ENCODE data around the gene IGF2.

Gene IGF2

DNA sequence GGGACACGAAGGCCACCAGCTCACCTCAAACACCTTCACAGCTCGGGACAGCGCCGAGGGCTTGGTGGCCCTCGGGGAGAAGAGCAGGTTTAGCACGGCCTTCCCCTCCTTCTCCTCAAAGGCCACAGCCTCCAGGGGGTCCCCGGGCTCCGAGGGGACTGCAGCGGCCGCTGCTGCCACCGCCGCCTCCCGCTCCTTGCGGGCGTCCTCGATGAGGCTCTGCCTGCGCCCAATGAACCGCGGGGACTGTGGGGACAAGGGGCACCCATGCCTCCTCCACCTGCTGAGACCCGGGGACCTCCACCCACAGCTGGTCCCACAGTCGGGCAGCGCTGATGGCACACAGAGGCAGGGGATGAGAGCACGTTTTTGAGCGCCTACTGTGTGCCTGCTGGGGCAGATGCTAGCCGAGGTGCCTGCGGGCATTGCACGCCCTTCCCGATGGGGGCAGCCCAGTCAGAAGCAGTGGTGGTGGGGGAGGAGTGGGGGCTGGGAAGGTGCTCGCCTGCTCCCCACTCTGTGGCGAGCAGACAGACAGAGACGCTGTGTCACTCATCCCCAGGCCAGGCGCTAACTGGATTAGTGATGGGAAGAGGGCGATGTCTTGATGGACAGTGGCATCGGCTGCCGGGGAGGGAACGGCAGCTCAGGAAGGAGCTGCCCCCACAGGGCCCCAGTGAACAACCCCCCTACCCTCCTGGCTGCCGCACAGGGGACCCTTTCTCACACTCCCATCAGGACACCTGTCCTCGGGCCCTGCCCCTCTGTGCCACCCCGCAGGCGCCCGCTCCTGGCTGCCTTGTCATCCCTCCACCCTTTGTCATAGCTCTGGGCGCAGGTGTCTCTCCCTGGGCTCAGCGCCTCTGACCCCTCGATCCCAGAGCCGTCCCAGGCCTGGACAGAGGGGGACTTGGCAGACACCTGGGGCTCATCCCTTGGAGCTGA is 30.7 kb upstream of the IGF2 start:
- DNase-seq (ENCODE audit: low read depth), result no peak

DNA sequence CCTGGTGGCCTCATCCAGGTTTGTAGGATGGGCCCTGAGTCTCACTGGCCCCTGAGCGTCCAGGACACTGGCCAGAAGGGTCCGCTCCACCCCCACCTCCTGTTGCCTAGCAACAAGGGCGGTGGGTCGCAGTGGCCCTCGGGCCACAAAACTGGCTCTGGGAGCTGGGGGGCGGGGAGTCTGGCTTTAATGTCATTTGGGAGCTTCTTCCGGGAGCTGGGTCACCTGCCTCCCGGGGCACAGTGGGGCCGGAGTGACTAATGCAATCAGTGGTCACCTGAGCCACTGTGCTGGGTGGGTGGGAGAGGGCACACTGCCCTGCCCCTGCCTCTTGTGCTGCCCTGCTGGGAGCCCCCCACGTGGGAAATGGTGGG is 29.8 kb upstream of the IGF2 start:
- no peak for DNase-seq (ENCODE audit: low read depth)

- no peak for DNase-seq (ENCODE audit: low read depth)
These were observed 29.3 kb upstream of the IGF2 start for GRCh38 chr11:2168286-2169004.

GRCh38 chr11:2167141-2168045 is 28.2 kb upstream of the IGF2 start:
- DNase-seq (ENCODE audit: low read depth), result no peak

DNA sequence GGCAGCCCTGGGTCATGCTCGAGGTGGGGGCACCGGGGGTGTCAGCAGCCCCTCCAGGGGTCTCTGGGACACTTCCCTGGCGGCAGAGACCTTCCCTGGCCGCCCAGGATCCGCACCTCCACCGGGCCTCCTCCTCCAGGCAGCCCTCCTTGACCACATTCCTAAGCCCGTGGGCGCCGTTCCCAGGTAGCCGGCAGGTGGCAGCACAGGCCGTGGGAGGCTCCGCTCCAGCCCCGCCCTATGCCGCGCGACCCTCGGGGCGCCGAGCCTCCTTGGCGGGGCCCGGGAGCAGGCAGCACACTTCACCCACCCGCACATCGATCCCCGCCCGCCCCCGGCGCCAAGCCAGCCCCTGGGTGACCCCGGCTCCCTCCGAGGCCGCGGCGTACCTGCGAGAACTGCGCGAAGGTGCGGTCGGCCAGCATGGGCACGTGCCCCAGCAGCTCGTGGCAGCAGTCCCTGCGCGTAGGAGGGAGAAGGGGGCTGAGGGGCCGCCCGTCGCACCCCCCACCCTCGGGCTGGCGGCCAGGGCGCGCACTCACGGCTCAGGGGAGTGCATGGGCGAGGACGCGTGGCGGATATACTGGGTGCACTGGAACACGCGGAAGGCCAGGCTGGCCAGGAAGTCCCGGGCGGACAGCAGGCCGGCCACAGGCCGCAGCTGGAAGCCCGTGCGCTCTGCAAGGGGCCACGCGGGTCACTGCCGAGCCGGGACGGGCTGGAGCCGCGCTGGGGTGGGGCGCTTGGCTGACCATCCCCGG is 27.1 kb upstream of the IGF2 start:
- no peak for DNase-seq (ENCODE audit: low read depth)

DNA sequence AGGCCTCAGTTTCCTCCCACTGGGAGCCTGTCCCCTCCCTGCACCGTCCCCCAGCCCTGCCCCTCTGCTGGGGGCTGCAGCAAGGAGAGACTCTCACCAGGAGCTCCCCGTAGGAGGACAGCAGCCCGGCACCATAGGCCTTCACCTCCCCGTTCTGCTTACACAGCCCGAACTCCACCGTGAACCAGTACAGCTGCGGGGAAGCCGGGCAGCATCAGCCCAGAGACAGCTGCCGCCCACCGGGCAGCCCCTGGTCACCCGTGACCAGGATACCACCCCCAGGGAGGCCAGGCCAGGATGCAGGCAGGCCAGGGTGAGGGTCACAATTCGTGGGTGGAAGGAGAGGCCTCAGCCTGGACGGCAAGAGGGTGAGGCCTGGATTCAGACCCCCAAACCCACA is 26.4 kb upstream of the IGF2 start:
- DNase-seq (ENCODE audit: low read depth), result no peak

- no peak for DNase-seq (ENCODE audit: low read depth)
These were observed 25.8 kb upstream of the IGF2 start for GRCh38 chr11:2164861-2165555.

DNA sequence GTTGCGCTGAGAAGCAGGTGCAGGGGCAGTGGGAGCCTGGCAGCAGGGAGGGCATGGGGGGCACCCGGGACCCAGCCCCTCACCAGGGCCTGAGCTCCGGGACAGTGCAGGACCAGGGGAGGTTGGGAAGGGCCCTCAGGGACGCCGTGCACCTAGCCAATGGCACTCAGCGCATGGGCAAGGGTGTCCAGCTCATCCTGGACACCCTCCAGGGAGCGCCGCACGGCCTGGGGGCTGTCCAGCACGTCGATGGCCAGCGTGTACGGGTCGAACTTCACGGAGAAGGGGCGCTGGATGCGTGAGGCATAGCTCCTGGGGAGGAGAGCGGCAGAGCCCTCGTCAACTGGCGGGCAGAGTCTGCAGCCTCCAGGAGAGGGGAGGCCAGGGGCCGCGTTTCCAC is 24.9 kb upstream of the IGF2 start:
- no peak for DNase-seq (ENCODE audit: low read depth)

DNA sequence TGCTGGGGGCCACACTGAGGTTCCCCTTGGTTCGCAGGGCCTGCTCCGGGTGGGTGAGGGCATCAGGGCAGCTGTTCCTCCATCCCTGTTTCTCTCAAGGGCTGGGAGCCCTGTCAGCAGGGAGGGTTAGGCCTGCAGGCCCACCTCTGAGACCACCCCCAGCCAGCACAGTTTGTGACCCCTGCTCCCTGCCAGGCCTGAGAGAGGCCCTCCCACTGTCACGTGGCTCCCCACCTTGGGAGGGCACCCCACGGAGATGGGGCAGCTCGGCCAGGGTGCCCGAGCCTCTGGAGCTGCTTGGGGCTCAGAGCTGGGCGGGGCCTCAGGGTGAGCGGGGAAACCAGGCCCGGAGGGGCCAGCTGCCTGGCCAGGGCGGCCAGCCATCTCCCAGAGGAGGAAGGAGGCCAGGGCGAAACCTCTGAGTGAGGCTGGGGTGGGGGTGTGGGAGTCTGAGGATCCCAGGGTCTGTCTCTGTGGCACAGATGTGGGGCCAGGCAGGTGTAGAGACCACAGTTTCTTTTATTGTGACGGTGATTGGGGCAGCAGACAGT is 24.3 kb upstream of the IGF2 start:
- DNase-seq (ENCODE audit: low read depth), result no peak

DNA sequence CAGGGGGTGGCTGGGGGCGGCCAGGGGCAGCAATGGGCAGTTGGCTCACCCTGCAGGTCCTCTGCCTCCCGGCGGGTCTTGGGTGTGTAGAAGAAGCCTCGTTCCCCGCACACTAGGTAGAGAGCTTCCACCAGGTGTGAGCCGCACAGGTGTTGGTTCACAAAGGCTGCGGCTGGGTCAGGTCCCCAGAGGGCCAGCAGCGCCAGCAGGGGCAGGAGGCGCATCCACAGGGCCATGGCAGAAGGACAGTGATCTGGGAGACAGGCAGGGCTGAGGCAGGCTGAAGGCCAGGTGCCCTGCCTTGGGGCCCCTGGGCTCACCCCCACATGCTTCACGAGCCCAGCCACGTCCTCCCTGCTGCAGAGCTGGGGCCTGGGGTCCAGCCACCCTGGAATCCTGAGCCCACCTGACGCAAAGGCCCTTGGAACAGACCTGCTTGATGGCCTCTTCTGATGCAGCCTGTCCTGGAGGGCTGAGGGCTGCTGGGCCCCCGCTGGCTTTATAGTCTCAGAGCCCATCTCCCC is 21.6 kb upstream of the IGF2 start, which contains the start of gene INS:
TSS of gene INS (minus strand) at position 474 of the 524 bp plus-strand sequence. CDS start at position 236, 238 bp downstream.
- no peak for DNase-seq (ENCODE audit: low read depth)

GRCh38 chr11:2159536-2160413 is 20.6 kb upstream of the IGF2 start:
- no peak for DNase-seq (ENCODE audit: low read depth)

- no peak for DNase-seq (ENCODE audit: low read depth)
These were observed 19.8 kb upstream of the IGF2 start for GRCh38 chr11:2158966-2159365.

DNA sequence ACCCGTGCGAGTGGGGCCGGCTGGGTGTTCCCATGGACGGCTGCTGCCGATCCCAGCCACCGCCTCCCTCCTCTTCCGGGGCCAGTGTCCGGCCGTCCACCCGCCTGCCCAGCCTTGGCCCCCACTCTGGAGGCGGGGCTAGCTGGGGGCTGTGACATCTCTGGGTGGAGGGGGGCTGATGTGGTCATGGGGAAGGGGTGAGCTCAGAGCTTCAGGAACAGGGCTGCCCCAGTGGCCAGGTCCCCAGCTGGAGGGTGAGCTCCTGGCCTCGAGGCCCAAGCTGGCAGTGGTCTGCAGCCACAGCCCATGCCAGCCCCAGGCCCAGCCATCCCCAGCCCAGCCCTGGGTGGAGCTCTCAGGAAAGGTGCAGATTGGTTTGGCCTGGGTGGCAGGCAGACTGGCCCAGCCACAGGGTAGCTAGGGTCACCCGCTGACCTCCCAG is 19.1 kb upstream of the IGF2 start:
- DNase-seq (ENCODE audit: low read depth), result no peak

GRCh38 chr11:2157294-2158040 is 18.3 kb upstream of the IGF2 start:
- DNase-seq (ENCODE audit: low read depth), result no peak

DNA sequence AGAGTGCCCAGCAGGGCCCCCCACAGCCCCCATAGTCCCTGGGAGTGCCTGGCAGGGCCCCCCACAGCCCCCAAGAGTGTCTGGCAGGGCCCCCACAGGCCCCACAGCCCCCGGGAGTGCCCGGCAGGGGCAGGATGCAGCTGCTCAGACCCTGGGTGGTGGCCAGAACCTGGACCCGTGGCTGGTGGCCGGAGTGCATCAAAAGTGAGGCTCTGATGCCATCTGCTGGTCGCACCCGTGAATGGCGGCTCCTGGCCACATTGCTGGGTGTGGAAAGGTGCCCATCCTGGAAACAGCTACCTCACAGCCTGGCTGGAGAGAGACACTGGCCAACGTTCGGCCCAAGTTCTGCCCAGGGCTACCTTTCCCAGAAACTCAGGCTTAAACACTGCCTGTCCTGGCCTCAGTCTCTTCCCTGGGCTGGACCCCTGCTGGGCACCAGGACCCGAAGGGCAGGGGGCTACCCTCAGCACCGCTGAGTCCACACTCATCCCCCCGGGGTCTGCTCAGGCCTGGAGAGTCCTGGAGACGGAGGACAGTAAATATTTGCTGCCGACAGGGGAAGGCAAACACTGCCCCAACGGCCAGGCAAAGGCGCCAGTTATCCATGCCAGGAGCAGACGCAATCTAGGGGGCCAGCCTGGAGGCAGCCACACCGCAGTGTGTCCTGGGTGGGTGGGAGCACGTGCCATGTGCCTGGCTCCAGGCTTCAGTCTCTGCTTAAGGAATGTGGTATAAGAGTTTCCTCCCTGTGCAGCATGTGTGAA is 17.4 kb upstream of the IGF2 start:
- peak; percentile 24 for DNase-seq (ENCODE audit: low read depth)

DNA sequence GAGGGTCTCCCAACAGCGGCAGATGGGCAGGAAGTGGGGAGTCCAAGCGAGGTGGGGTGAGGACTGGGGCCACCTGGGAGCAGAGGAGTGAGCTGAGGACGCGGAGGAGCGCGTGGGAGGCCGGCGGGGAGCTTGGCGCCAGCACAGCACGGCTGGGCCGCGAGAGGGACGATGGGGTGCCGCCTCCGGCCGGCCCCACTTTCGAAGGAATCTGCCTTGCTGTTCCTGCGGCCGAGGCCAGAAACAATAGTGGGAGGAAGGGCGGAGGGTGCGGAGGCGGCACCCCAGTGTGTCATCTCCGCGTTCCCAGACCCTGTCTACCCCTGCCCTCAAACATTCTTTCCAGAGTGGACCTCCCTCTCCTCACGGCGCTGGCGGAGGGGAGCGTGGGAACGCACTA is 16.3 kb upstream of the IGF2 start:
- no peak for DNase-seq (ENCODE audit: low read depth)

DNA sequence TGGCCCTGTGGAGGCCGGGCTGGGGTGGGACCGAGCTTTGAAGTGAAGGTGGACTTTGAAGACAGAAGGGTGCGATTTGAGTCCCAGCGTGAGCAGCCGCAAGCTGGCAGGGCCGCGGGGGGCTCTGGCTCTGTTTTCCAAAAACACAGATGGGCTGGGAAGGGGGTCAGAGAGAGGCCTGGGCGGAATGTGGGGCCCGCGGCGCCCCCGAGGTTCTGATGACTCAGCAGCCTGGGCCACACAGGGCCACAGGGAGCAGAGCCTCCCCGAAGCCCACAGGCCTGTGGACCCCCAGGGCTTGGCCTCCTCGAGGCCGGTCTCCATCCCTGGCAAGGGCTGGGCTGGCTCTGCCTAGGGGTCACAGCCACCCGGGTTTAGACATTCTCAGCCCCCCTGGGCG is 15.7 kb upstream of the IGF2 start:
- DNase-seq (ENCODE audit: low read depth), result no peak

DNA sequence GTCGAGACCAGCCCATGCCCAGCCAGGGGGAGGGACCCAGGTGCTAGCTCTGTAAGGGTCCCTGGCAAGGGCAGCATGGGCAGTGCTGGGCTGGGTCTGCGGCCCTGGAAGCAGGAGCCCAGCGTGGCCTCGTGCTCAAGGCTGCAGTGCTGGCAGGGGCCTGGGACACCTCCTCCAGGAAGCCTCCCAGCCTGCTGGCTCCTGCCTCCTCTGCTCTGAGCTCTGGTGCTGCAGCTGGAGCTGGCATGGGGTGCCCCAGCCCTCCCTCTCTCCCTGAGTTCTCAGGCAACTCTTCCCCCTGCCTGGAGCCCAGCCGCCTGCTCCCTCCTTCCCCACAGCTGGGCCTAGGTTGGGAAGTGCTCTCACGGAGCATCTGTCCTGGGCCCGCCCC is 15.0 kb upstream of the IGF2 start:
- no peak for DNase-seq (ENCODE audit: low read depth)

Data from HS-27A (cell line).